NCI-H1436 treated with DMSO at 0.1 percent for 48 hours (cell line): ENCODE data around the gene RNF34.

Source experiments
- DNase-seq: peaks from one replicate; lab custom pipeline; 2025; lab: John Stamatoyannopoulos, UW

Gene RNF34

GRCh38 chr12:121390856-121391255 lies 9.1 kb upstream of the RNF34 start:
- DNase-seq, result no peak

- DNase-seq, result no peak
Measured at GRCh38 chr12:121391619-121392324, 8.1 kb upstream of the RNF34 start.

- no peak for DNase-seq
Measured at GRCh38 chr12:121392325-121392716, 7.6 kb upstream of the RNF34 start.

GRCh38 chr12:121397521-121397920 lies 2.4 kb upstream of the RNF34 start:
- DNase-seq, result no peak

GRCh38 chr12:121398355-121398754 lies 1.6 kb upstream of the RNF34 start:
- no peak for DNase-seq

GRCh38 chr12:121400332-121401139 lies 618 bp downstream of the RNF34 start:
- no peak for DNase-seq

GRCh38 chr12:121403721-121404120 lies 3.8 kb downstream of the RNF34 start:
- DNase-seq, result no peak

- peak; percentile 63 for DNase-seq
Measured at GRCh38 chr12:121404734-121405133, 4.8 kb downstream of the RNF34 start.

- no peak for DNase-seq
Measured at GRCh38 chr12:121405211-121405610, 5.3 kb downstream of the RNF34 start.

- DNase-seq, result no peak
Measured at GRCh38 chr12:121413917-121414316, 14.0 kb downstream of the RNF34 start.

GRCh38 chr12:121417847-121418246 lies 17.9 kb downstream of the RNF34 start:
- no peak for DNase-seq

GRCh38 chr12:121420109-121420508 lies 20.2 kb downstream of the RNF34 start:
- no peak for DNase-seq

GRCh38 chr12:121423253-121423652 lies 23.3 kb downstream of the RNF34 start:
- DNase-seq, result no peak

- no peak for DNase-seq
Measured at GRCh38 chr12:121423682-121424623, 24.0 kb downstream of the RNF34 start.

GRCh38 chr12:121424624-121424975 lies 24.7 kb downstream of the RNF34 start:
- no peak for DNase-seq

GRCh38 chr12:121427556-121428050 lies 27.7 kb downstream of the RNF34 start:
- no peak for DNase-seq

GRCh38 chr12:121428883-121429282 lies 29.0 kb downstream of the RNF34 start:
- DNase-seq, result no peak

GRCh38 chr12:121430833-121431415 lies 31.0 kb downstream of the RNF34 start:
- DNase-seq, result no peak

- no peak for DNase-seq
Measured at GRCh38 chr12:121432740-121433480, 33.0 kb downstream of the RNF34 start.

- DNase-seq, result no peak
Measured at GRCh38 chr12:121436706-121437105, 36.8 kb downstream of the RNF34 start.

- no peak for DNase-seq
Measured at GRCh38 chr12:121438905-121439304, 39.0 kb downstream of the RNF34 start.
